ENCODE measurements around the gene OR6M1. TPM values are rescaled to one million over a fixed set of nuclear protein-coding genes. Genes with fewer than 3 reads are reported as not detected.

Gene OR6M1
- total and polyA plus RNA-seq, 2 of the 4 experiments (the other 2 are of a cell fraction): not detected

DNA sequence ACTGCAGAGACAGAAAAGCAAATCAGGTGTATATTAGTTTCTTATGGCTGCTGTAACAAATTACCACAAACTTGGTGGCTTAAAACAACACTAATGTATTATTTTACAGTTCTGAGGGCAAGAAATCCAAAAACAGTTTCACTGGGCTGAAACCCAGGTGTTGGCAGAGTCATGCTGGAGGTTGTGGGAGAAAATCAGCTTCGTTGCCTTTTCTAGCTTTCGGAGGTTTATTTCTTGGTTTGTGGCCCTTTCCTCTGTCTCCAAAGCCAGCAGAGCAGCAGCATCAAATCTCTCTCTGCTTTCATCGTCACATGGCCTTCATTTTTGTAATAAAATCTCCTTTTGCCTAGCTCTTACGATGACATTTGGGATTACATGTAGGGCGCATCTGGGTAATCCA is 33.0 kb upstream of the OR6M1 start:
- no peaks in the 10 kb centered on the region for H3K9me1 ChIP-seq (ENCODE audit: insufficient read depth, low read length)
- H2BK120ac ChIP-seq (ENCODE audit: low read depth, low read length): no peak overlapping the region
- no peak overlapping the region for H2AK5ac ChIP-seq (ENCODE audit: low read depth, low read length)
- no peak overlapping the region for H3K4me3 ChIP-seq (ENCODE audit: insufficient read depth, low read depth, low read length)
- CTCF ChIA-PET: interaction anchor here (0.5 kb wide), 1 partner anchor 122 kb away, joined by 3 read pairs; no protein-coding TSS in a partner anchor
- no peak overlapping the region for H3K9ac ChIP-seq (ENCODE audit: low read depth, low read length)
- intact Hi-C loops (cut with micrococcal nuclease) (no loop called here), in situ Hi-C loops (cut with MboI; ENCODE audit: low sequenced_read_pairs) (no loop called here), dilution Hi-C loops (cut with HindIII; ENCODE audit: low sequenced_read_pairs, unreplicated experiment) (no loop called here)
- no peak overlapping the region for H3K18ac ChIP-seq (ENCODE audit: low read depth, low read length)
- H3K56ac ChIP-seq (ENCODE audit: extremely low read depth, insufficient read depth, low read length): no peak overlapping the region
- H4K91ac ChIP-seq (ENCODE audit: insufficient read depth, low read depth, low read length): no peak overlapping the region
- no CpG with 5 or more reads among the region's 5 CpGs for WGBS, 2 experiments (ENCODE audit: extremely low coverage in 2 of 2, insufficient read length in 1 of 2)
- POLR2A ChIA-PET (ENCODE audit: unreplicated experiment): no interaction called here
- no TSS peak for BruUV-seq (replicated peaks)
- H2BK20ac ChIP-seq (ENCODE audit: low read depth, low read length): no peak overlapping the region
- DNase-seq: no peak
- no peak overlapping the region for H2BK5ac ChIP-seq (ENCODE audit: low read depth, low read length, poor library complexity, severe bottlenecking)
- no peak overlapping the region for H2AK9ac ChIP-seq (replicated peaks; ENCODE audit: low read depth, low read length, poor library complexity)
- no peak for ATAC-seq (ENCODE audit: low read depth)
- H4K20me1 ChIP-seq (ENCODE audit: insufficient read depth, low read length): no peaks in the 10 kb centered on the region
- no peaks in the 10 kb centered on the region for H3K79me1 ChIP-seq (ENCODE audit: low read depth in 1 of 2, low read length in 2 of 2)
- no peak overlapping the region for H2AFZ ChIP-seq (replicated peaks; ENCODE audit: low read length, poor library complexity)
- no peak overlapping the region for H4K8ac ChIP-seq (ENCODE audit: low read depth in 2 of 2, low read length in 2 of 2)
- no peak overlapping the region for H3K4me2 ChIP-seq (ENCODE audit: low read depth, low read length)
- no peak overlapping the region for H3K27ac ChIP-seq (ENCODE audit: insufficient read depth, low read length)
- TF ChIP-seq BHLHE40 (IDR thresholded peaks at IDR 0.05; ENCODE audit: low read depth, low read length) (no peak), FOS (IDR thresholded peaks at IDR 0.05; ENCODE audit: low read depth, low read length) (no peak), MAFK (IDR thresholded peaks at IDR 0.05; ENCODE audit: low read depth, low read length) (no peak), CEBPB (IDR thresholded peaks at IDR 0.05; ENCODE audit: low read depth, low read length) (no peak), SMC3 (IDR thresholded peaks at IDR 0.05; ENCODE audit: low read depth, low read length) (no peak), MAZ (IDR thresholded peaks at IDR 0.05; ENCODE audit: borderline replicate concordance, low read depth, low read length) (no peak)
- H3K36me3 ChIP-seq (ENCODE audit: control insufficient read depth, insufficient read depth, low read length): no peaks in the 10 kb centered on the region
- no peaks in the 10 kb centered on the region for H3K4me1 ChIP-seq (ENCODE audit: control insufficient read depth, insufficient read depth, low read length)
- H3K27me3 ChIP-seq (ENCODE audit: control insufficient read depth, insufficient read depth, low read length): no peaks in the 10 kb centered on the region
- H3K9me3 ChIP-seq (ENCODE audit: control insufficient read depth, insufficient read depth, low read length): no peaks in the 10 kb centered on the region
- H3K14ac ChIP-seq (replicated peaks; ENCODE audit: low read depth, low read length): no peak overlapping the region
- H3K23ac ChIP-seq (ENCODE audit: low read depth, low read length): no peak overlapping the region
- no peak overlapping the region for H3K4ac ChIP-seq (ENCODE audit: low read depth, low read length)
- H2BK15ac ChIP-seq (ENCODE audit: low read depth, low read length): no peak overlapping the region
- no peak overlapping the region for H4K5ac ChIP-seq (ENCODE audit: low read depth, low read length)
